Heart left ventricle (tissue), 16 donors: Measurements from ENCODE around the gene EXOSC5. TPM values are rescaled to one million over a fixed set of nuclear protein-coding genes. Genes with fewer than 3 reads are reported as not detected.

Experiments used
- ATAC-seq, 4 donors: fragments of 200-7000 bp; cut with Tn5 transposase; one replicate each; pipeline ENCODE4 v1.9.1; 2020 to 2022; ENCODE audit warnings: moderate library complexity in 4 of 4, mild to moderate bottlenecking in 3 of 4, moderate number of reproducible peaks in 1 of 4
- DNase-seq, 5 donors: peaks; one replicate each; pipeline ENCODE4 v3.0.0-alpha.2; 2020
- H3K27ac ChIP-seq, 12 donors: fragments of 200-600 bp; sonication (generic) in 4 of 12; one replicate each; pipeline versions ENCODE4 v1.5.0 to v1.8.0; 2016 to 2022; ENCODE audit warnings: mild to moderate bottlenecking in 2 of 12
- H3K27me3 ChIP-seq, 9 donors: fragments of 200-600 bp; sonication (generic) in 2 of 9; one replicate each; pipeline versions ENCODE4 v1.5.1 to v1.8.0; 2016 to 2022; ENCODE audit warnings: mild to moderate bottlenecking in 3 of 9
- H3K36me3 ChIP-seq, 9 donors: fragments of 200-600 bp; sonication (generic) in 2 of 9; one replicate each; pipeline versions ENCODE4 v1.5.0 to v1.8.0; 2018 to 2022; ENCODE audit warnings: mild to moderate bottlenecking in 2 of 9
- H3K4me1 ChIP-seq, 12 donors: fragments of 200-600 bp; sonication (generic) in 4 of 12; one replicate each; pipeline versions ENCODE4 v1.5.0 to v1.8.0; 2016 to 2022; ENCODE audit warnings: mild to moderate bottlenecking in 3 of 12
- H3K4me3 ChIP-seq, 12 donors: fragments of 200-600 bp; sonication (generic) in 4 of 12; one replicate each; pipeline versions ENCODE4 v1.5.0 to v1.8.0; 2017 to 2022; ENCODE audit warnings: mild to moderate bottlenecking in 9 of 12, moderate library complexity in 4 of 12
- H3K9me3 ChIP-seq, 12 donors: fragments of 200-600 bp; sonication (generic) in 4 of 12; one replicate each; pipeline versions ENCODE4 v1.5.0 to v1.8.0; 2016 to 2022; ENCODE audit warnings: mild to moderate bottlenecking in 1 of 12
- CTCF ChIP-seq, 12 donors: fragments of 200-600 bp; sonication (generic) in 4 of 12; IDR thresholded peaks; one replicate each; pipeline versions ENCODE4 v1.5.0 to v1.8.0; 2018 to 2022; ENCODE audit warnings: antibody characterized with exemption in 12 of 12, mild to moderate bottlenecking in 5 of 12
- POLR2A ChIP-seq, 2 donors: fragments of 450-650 bp; IDR thresholded peaks; one replicate each; pipeline ENCODE4 v1.6.1; 2017; ENCODE audit warnings: antibody characterized with exemption in 2 of 2, mild to moderate bottlenecking in 2 of 2, moderate library complexity in 2 of 2
- WGBS, 4 donors: extraction: QIAGEN DNeasy Blood & Tissue Kit in 2 of 4; methylation state at CpG; one replicate each; pipeline versions ENCODE4 v1.1.5 to v1.1.7; 2013 to 2018; 5-methylcytosine and 5-hydroxymethylcytosine counted together
- intact Hi-C, 10 donors: fragments of 100-400 bp; cut with DNase I; formaldehyde crosslinking; loops; one replicate each; pipeline versions ENCODE4 v1.11.1 to v1.14.2; 2022
- long read RNA-seq, 3 donors: library from polyadenylated mRNA; unstranded; transcript quantifications; one replicate each; pipeline ENCODE4 v2.0.0, GENCODE V29; 2020 to 2021
- polyA plus RNA-seq, 2 donors: library from polyadenylated mRNA; stranded (reverse); fragments of 200-250 nt; gene quantifications; one replicate each; pipeline ENCODE4 v1.2.3, GENCODE V29; 2013
- total RNA-seq, 9 donors: library from RNA; depleted of rRNA in 2 of 9; stranded (reverse); fragments of >200 nt in 2 of 9; fragmentation: NEBNext Ultra II Directional in 3 of 9; extraction: Animal tissue kit (Norgen Biotek cat#: 25700) in 3 of 9; gene quantifications; one replicate each; pipeline versions ENCODE4 v1.1.0 to v1.2.4, GENCODE V29; 2016 to 2023
- donor health status: ischemic (EF 13 %, LVEDD 7.1; RV severe dilation, severe dysfunction).
- donor health status: healthy with polysubstance abuse.
- donor health status: DM: no; HTN: yes; CAD: no.
- donor health status: DM: no; HTN: no; CAD: no.
- donor health status: ischemic (EF 25% LVEDD 6.9; RV normal size, moderate dysfunction).
- donor health status: ischemic (EF 25% LVEDD 5.7; RV mildly dilated, moderate dysfunction).
- donor health status: healthy.
- donor health status: DM: yes; HTN: yes; CAD: no.
- donor health status: ischemic (EF 35%, LVEDD 5.7; RV mildly dilated, moderate dysfunction).
- donor health status: nonischemic (EF 11% LVEDD 7.7; RV severe dilation, severe dysfunction).
- donor health status: DM: yes; HTN: yes; CAD: no.
- donor health status: PGD.
- donor health status: ischemic (EF 29% LVEDD 5.4; RV normal size, mild dysfunction).
- donor health status: nonischemic (EF 23%, LVEDD 6.1; RV moderate dilation, normal function).

Gene EXOSC5
- total RNA-seq (10 to 100 TPM in 8 of 9 donors, 1 to 10 TPM in 1; 9.6 to 18.6 (median 13.7) TPM), polyA plus RNA-seq (10 to 100 TPM; 21.2 to 40.4 TPM)
- long read RNA-seq, donor 1, transcript EXOSC5-201 (6 exons, 1,118 nt): major isoform, 11 of 12 reads
- long read RNA-seq, donor 1, partial matches to known transcripts: 1 of 12 reads
- long read RNA-seq, donor 1, other reads (novel, unspliced or antisense): 0 of 12 reads
- long read RNA-seq, donor 2, transcript EXOSC5-201 (6 exons, 1,118 nt): major isoform, 5 of 6 reads
- long read RNA-seq, donor 2, partial matches to known transcripts: 1 of 6 reads
- long read RNA-seq, donor 2, other reads (novel, unspliced or antisense): 0 of 6 reads
- long read RNA-seq, donor 3, transcript EXOSC5-201 (6 exons, 1,118 nt): major isoform, 15 of 19 reads
- long read RNA-seq, donor 3, partial matches to known transcripts: 2 of 19 reads
- long read RNA-seq, donor 3, other reads (novel, unspliced or antisense): 2 of 19 reads

- Histone ChIP-seq H3K4me1 (peaks cover 4 to 47% (median 33%) of the 10 kb centered on the region in 12 donors), H3K36me3 (peaks cover 0 to 7% (median 0%) of the 10 kb centered on the region in 9 donors), H3K9me3 (no peaks in the 10 kb centered on the region), H3K4me3 (peak within 1 kb of the TSS; percentile 61 to 99 (median 90)), H3K27me3 (no peaks in the 10 kb centered on the region), H3K27ac (peak within 1 kb of the TSS; percentile 83 to 98 (median 91))
- ATAC-seq: peak; percentile 98 to 99 (median 98)
- intact Hi-C loops: loop anchor here in 8 of 10 donors (1.0 to 5.0 kb wide), 5 partner anchors 33 to 45 kb away; partner anchors contain the start of genes DMAC2 (in 6 of the 8), B9D2 (in 1 of the 8) and ERICH4 (in 1 of the 8)
- peak; percentile 99 to 100 (median 99) for DNase-seq
- TF ChIP-seq CTCF (IDR thresholded peaks at IDR 0.05): peak in 1 of 12 donors; percentile 8
- peak in 1 of 2 donors; percentile 29 for TF ChIP-seq POLR2A (IDR thresholded peaks at IDR 0.05)
- WGBS, 4 donors: 0 to 1% (median 0%) methylated on average over 49 to 50 of the region's 50 CpGs
Observed at GRCh38 chr19:41397086-41398049, at the start of gene EXOSC5, which contains the start of gene BCKDHA. TSS of gene EXOSC5 (minus strand) at chr19:41397359. CDS start at chr19:41397328, 31 bp downstream. TSS of gene BCKDHA (plus strand) at chr19:41397818. CDS start at chr19:41397828, 10 bp downstream.

GRCh38 chr19:41445575-41445974 is 48.4 kb upstream of the EXOSC5 start:
- H3K4me1 ChIP-seq: peaks cover 0 to 21% (median 8%) of the 10 kb centered on the region in 12 donors
- ATAC-seq (no peak), DNase-seq (no peak)
- H3K4me3 ChIP-seq: no peak overlapping the region
- H3K27me3 ChIP-seq: peaks cover 0 to 9% (median 0%) of the 10 kb centered on the region in 9 donors
- no peak overlapping the region for H3K27ac ChIP-seq
- intact Hi-C loops: loop anchor here in 7 of 10 donors (5.0 to 10.0 kb wide), 4 partner anchors 99 to 241 kb away; no protein-coding TSS in a partner anchor
- H3K36me3 ChIP-seq: no peaks in the 10 kb centered on the region
- 55 to 73% (median 66%) methylated on average over 2 to 5 of the region's 5 CpGs for WGBS, 4 donors
- no peaks in the 10 kb centered on the region for H3K9me3 ChIP-seq
- no peak for TF ChIP-seq CTCF (IDR thresholded peaks at IDR 0.05)

GRCh38 chr19:41443813-41444455 is 46.8 kb upstream of the EXOSC5 start:
- intact Hi-C loops: loop anchor here in 6 of 10 donors (5.0 to 10.0 kb wide), 4 partner anchors 47 to 239 kb away; partner anchors contain the start of genes BCKDHA (in 1 of the 6) and EXOSC5 (in 1 of the 6)

More at GRCh38 chr19:41443813-41444455, 46.8 kb upstream of the EXOSC5 start:
- no peak overlapping the region for H3K4me3 ChIP-seq
- H3K27me3 ChIP-seq: peaks cover 0 to 9% (median 0%) of the 10 kb centered on the region in 9 donors
- no peak overlapping the region for H3K27ac ChIP-seq
- peak in 1 of 5 donors; percentile 17 for DNase-seq
- no peak for ATAC-seq
- no peaks in the 10 kb centered on the region for H3K36me3 ChIP-seq
- peaks cover 0 to 23% (median 14%) of the 10 kb centered on the region in 12 donors for H3K4me1 ChIP-seq
- 48 to 62% (median 56%) methylated on average over 6 of the region's 6 CpGs for WGBS, 4 donors
- no peaks in the 10 kb centered on the region for H3K9me3 ChIP-seq
- TF ChIP-seq CTCF (IDR thresholded peaks at IDR 0.05) (no peak), POLR2A (IDR thresholded peaks at IDR 0.05) (no peak)
